ENCODE results near the gene RFPL1.

GRCh38 chr22:29408940-29409339 is 29.4 kb upstream of the RFPL1 start:
- no peak for TF ChIP-seq CTCF (IDR thresholded peaks at IDR 0.05; ENCODE audit: low read depth, low read length, poor library complexity, severe bottlenecking)
- TF ChIP-seq EZH2phosphoT487 (IDR thresholded peaks at IDR 0.05; ENCODE audit: borderline replicate concordance, low read length), result no peak
